ENCODE measurements around the gene YIPF1. TPM values are rescaled to one million over a fixed set of nuclear protein-coding genes. Genes with fewer than 3 reads are reported as not detected.
"Not testable (repeated sequence)": the region's sequence is repeated elsewhere in the genome, so short reads cannot be mapped to it uniquely, and the experiment has no call there.

YIPF1 gene
- total RNA-seq, 1 donor from 2014 or later: 30.3 TPM

- no peak for DNase-seq (ENCODE audit: low read depth)
Measured at GRCh38 chr1:53842347-53842746, 47.2 kb downstream of the YIPF1 start.

- DNase-seq (ENCODE audit: low read depth): no peak
Measured at GRCh38 chr1:53838654-53838974, 51.0 kb downstream of the YIPF1 start.

GRCh38 chr1:53837924-53838653 is 51.5 kb downstream of the YIPF1 start, which contains the start of gene NDC1:
Gene NDC1, minus strand, starts transcription at chr1:53838296. Its CDS starts 35 bp downstream, at chr1:53838261.
- DNase-seq (ENCODE audit: low read depth): peak; percentile 96

GRCh38 chr1:53837646-53837923 is 52.0 kb downstream of the YIPF1 start:
- peak; percentile 15 for DNase-seq (ENCODE audit: low read depth)

GRCh38 chr1:53835491-53835890 is 54.1 kb downstream of the YIPF1 start:
- no peak for DNase-seq (ENCODE audit: low read depth)

GRCh38 chr1:53834776-53835175 is 54.8 kb downstream of the YIPF1 start:
- no peak for DNase-seq (ENCODE audit: low read depth)

- no peak for DNase-seq (ENCODE audit: low read depth)
Measured at GRCh38 chr1:53833393-53833792, 56.2 kb downstream of the YIPF1 start.

GRCh38 chr1:53826367-53826766 is 63.2 kb downstream of the YIPF1 start:
- DNase-seq (ENCODE audit: low read depth): no peak

- no peak for DNase-seq (ENCODE audit: low read depth)
Measured at GRCh38 chr1:53825306-53825705, 64.3 kb downstream of the YIPF1 start.

- DNase-seq (ENCODE audit: low read depth): no peak
Measured at GRCh38 chr1:53822931-53823330, 66.7 kb downstream of the YIPF1 start.

- no peak for DNase-seq (ENCODE audit: low read depth)
Measured at GRCh38 chr1:53821380-53821779, 68.2 kb downstream of the YIPF1 start.

GRCh38 chr1:53819387-53819786 is 70.2 kb downstream of the YIPF1 start:
- DNase-seq (ENCODE audit: low read depth): no peak

GRCh38 chr1:53816584-53816983 is 73.0 kb downstream of the YIPF1 start:
- DNase-seq (ENCODE audit: low read depth): not testable (repeated sequence)

- not testable (repeated sequence) for DNase-seq (ENCODE audit: low read depth)
Measured at GRCh38 chr1:53815484-53815883, 74.1 kb downstream of the YIPF1 start.

- DNase-seq (ENCODE audit: low read depth): no peak
Measured at GRCh38 chr1:53811414-53811851, 78.2 kb downstream of the YIPF1 start.

- no peak for DNase-seq (ENCODE audit: low read depth)
Measured at GRCh38 chr1:53810497-53810896, 79.1 kb downstream of the YIPF1 start.

GRCh38 chr1:53810007-53810406 is 79.6 kb downstream of the YIPF1 start:
- DNase-seq (ENCODE audit: low read depth): no peak

- no peak for DNase-seq (ENCODE audit: low read depth)
Measured at GRCh38 chr1:53807916-53808315, 81.7 kb downstream of the YIPF1 start.

GRCh38 chr1:53804791-53805505 is 84.6 kb downstream of the YIPF1 start:
- DNase-seq (ENCODE audit: low read depth): no peak

GRCh38 chr1:53804181-53804580 is 85.4 kb downstream of the YIPF1 start:
- DNase-seq (ENCODE audit: low read depth): no peak
